Trophoblast cell (in vitro differentiated cells and primary cell): Measurements from ENCODE around the gene MGMT.
"Not testable (repeated sequence)": the region's sequence is repeated elsewhere in the genome, so short reads cannot be mapped to it uniquely, and the experiment has no call there.

Source experiments
- DNase-seq, 2 donors: peaks; one replicate each; pipeline ENCODE4 v3.0.0-alpha.2; 2016
- H2AFZ ChIP-seq: 2 replicates; pipeline ENCODE4 v1.6.1; 2013; ENCODE audit warnings: low read length, moderate library complexity, mild to moderate bottlenecking; ENCODE audit not compliant: insufficient read depth, poor library complexity
- H2AK5ac ChIP-seq: 2 replicates; pipeline ENCODE4 v1.6.1; 2013; ENCODE audit warnings: mild to moderate bottlenecking, low read length
- H2BK120ac ChIP-seq: 2 replicates; pipeline ENCODE4 v1.6.1; 2013; ENCODE audit warnings: low read length, mild to moderate bottlenecking, moderate library complexity; ENCODE audit not compliant: insufficient read depth, poor library complexity
- H2BK12ac ChIP-seq: 2 replicates; pipeline ENCODE4 v1.6.1; 2013; ENCODE audit warnings: mild to moderate bottlenecking, low read length, moderate library complexity
- H2BK5ac ChIP-seq: 2 replicates; pipeline ENCODE4 v1.6.1; 2013; ENCODE audit warnings: low read length, low read depth, moderate library complexity, mild to moderate bottlenecking; ENCODE audit not compliant: poor library complexity
- H3K14ac ChIP-seq: 2 replicates; pipeline ENCODE4 v1.6.1; 2013; ENCODE audit warnings: mild to moderate bottlenecking, low read length
- H3K18ac ChIP-seq: 2 replicates; pipeline ENCODE4 v1.6.1; 2013; ENCODE audit warnings: mild to moderate bottlenecking, low read length
- H3K23ac ChIP-seq: 2 replicates; pipeline ENCODE4 v1.6.1; 2013; ENCODE audit warnings: low read length
- H3K27ac ChIP-seq: 2 replicates; pipeline ENCODE4 v1.5.1; 2013; ENCODE audit warnings: low read depth, mild to moderate bottlenecking, inconsistent platforms, low read length, moderate library complexity
- H3K27me3 ChIP-seq: 2 replicates; pipeline ENCODE4 v1.6.1; 2013; ENCODE audit warnings: inconsistent platforms, mild to moderate bottlenecking, low read length, moderate library complexity; ENCODE audit not compliant: insufficient read depth
- H3K36me3 ChIP-seq, 2 experiments: 1 replicate in 1 of 2; 2 replicates in 1 of 2; pipeline ENCODE4 v1.6.1; 2013; ENCODE audit warnings: low read length in 2 of 2, mild to moderate bottlenecking in 2 of 2, moderate library complexity in 1 of 2; ENCODE audit not compliant: insufficient read depth in 2 of 2, control insufficient read depth in 1 of 2
- H3K4ac ChIP-seq: 2 replicates; pipeline ENCODE4 v1.6.1; 2013; ENCODE audit warnings: low read depth, mild to moderate bottlenecking, low read length, moderate library complexity
- H3K4me1 ChIP-seq, 2 experiments: 1 replicate in 1 of 2; 2 replicates in 1 of 2; pipeline ENCODE4 v1.6.1; 2013; ENCODE audit warnings: low read length in 2 of 2, mild to moderate bottlenecking in 2 of 2, moderate library complexity in 1 of 2; ENCODE audit not compliant: insufficient read depth in 2 of 2, control insufficient read depth in 1 of 2
- H3K4me2 ChIP-seq: 2 replicates; pipeline ENCODE4 v1.6.1; 2013; ENCODE audit warnings: inconsistent platforms, mild to moderate bottlenecking, low read length, moderate library complexity
- H3K4me3 ChIP-seq: 2 replicates; pipeline ENCODE4 v1.5.1; 2013; ENCODE audit warnings: mild to moderate bottlenecking, low read depth, low read length, inconsistent platforms
- H3K79me1 ChIP-seq: one replicate; pipeline ENCODE4 v1.6.1; 2013; ENCODE audit warnings: low read length
- H3K79me2 ChIP-seq: 2 replicates; pipeline ENCODE4 v1.6.1; 2013; ENCODE audit warnings: low read length, mild to moderate bottlenecking; ENCODE audit not compliant: control insufficient read depth, insufficient read depth, poor library complexity
- H3K9ac ChIP-seq: 2 replicates; pipeline ENCODE4 v1.6.1; 2013; ENCODE audit warnings: mild to moderate bottlenecking, low read length
- H3K9me3 ChIP-seq: 2 replicates; pipeline ENCODE4 v1.6.1; 2013; ENCODE audit warnings: low read depth, mild to moderate bottlenecking, control low read depth, inconsistent platforms, low read length; ENCODE audit not compliant: insufficient read depth
- H4K12ac ChIP-seq: 2 replicates; pipeline ENCODE4 v1.6.1; 2013; ENCODE audit warnings: low read depth, mild to moderate bottlenecking, low read length, moderate library complexity
- H4K8ac ChIP-seq: 2 replicates; pipeline ENCODE4 v1.6.1; 2013; ENCODE audit warnings: low read depth, mild to moderate bottlenecking, low read length, moderate library complexity
- H4K91ac ChIP-seq: one replicate; pipeline ENCODE4 v1.6.1; 2013; ENCODE audit warnings: low read depth, mild to moderate bottlenecking, low read length, moderate library complexity
- WGBS: extraction: QIAGEN DNeasy Blood & Tissue Kit; methylation state at CpG from one replicate; pipeline ENCODE4 v1.1.7; 2013; ENCODE audit warnings: missing lambda C conversion rate; ENCODE audit not compliant: insufficient read length, insufficient coverage; ENCODE audit errors: extremely low coverage; 5-methylcytosine and 5-hydroxymethylcytosine counted together

The MGMT gene

DNA sequence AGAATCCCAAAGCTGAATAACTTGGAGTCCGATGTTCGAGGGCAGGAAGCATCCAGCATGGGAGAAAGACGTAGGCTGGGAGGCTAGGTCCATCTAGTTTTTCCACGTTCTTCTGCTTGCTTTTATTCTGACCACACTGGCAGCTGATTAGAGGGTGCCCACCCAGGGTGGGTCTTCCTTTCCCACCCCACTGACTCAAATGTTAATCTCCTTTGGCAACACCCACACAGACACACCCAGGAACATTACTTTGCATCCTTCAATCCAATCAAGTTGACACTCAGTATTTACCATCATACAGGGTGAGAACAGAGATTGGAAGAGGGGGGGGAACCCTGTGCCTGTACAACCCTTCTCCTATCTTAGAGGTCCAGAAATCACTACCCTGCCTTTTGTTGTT is 31.3 kb upstream of the MGMT start:
- H4K91ac ChIP-seq, H3K4me3 ChIP-seq: not testable (repeated sequence)

DNA sequence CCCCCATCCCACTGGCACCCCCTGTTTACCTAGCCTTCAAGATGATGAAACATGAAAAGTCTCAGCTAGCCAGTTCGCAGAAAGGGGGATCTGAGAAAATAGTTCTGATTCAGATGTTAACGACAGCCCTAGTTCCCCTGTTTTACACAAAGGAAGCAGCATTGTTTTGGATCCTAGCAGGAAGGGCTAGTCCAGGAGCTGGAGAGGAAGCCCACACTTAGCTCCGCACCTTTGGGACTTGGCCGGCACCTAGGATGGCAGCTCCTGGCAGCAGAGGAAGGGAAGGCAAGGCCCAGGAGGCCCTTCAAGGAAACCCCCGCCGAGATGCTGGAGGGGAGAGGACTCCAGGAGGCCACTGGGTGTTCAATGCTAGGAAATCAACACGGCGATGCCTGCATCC is 29.0 kb upstream of the MGMT start:
- H3K4me1 ChIP-seq: no peaks in the 10 kb centered on the region
- H3K9me3 ChIP-seq: peaks cover 7% of the 10 kb centered on the region
- no peak overlapping the region for H3K4ac ChIP-seq
- no peak overlapping the region for H4K12ac ChIP-seq
- no peak overlapping the region for H3K27ac ChIP-seq
- no peak overlapping the region for H4K8ac ChIP-seq
- H3K9ac ChIP-seq: no peak overlapping the region
- no peaks in the 10 kb centered on the region for H3K27me3 ChIP-seq
- DNase-seq: no peak
- H3K79me1 ChIP-seq: no peaks in the 10 kb centered on the region
- no peak overlapping the region for H2AFZ ChIP-seq
- H3K79me2 ChIP-seq: no peaks in the 10 kb centered on the region
- H3K23ac ChIP-seq: no peak overlapping the region
- no peak overlapping the region for H2AK5ac ChIP-seq
- H3K14ac ChIP-seq: no peak overlapping the region
- no CpG with 5 or more reads among the region's 8 CpGs for WGBS
- no peak overlapping the region for H3K18ac ChIP-seq
- no peak overlapping the region for H2BK120ac ChIP-seq
- no peak overlapping the region for H2BK12ac ChIP-seq
- H4K91ac ChIP-seq: no peak overlapping the region
- no peak overlapping the region for H2BK5ac ChIP-seq
- H3K36me3 ChIP-seq: no peaks in the 10 kb centered on the region
- no peak overlapping the region for H3K4me2 ChIP-seq
- no peak overlapping the region for H3K4me3 ChIP-seq

More for the DNA sequence above, 31.3 kb upstream of the MGMT start:
- H3K9me3 ChIP-seq, H2BK5ac ChIP-seq, H3K14ac ChIP-seq, H3K23ac ChIP-seq, H2AFZ ChIP-seq, H3K4me1 ChIP-seq, H3K79me1 ChIP-seq, H3K36me3 ChIP-seq, H3K9ac ChIP-seq, H2BK12ac ChIP-seq, H4K12ac ChIP-seq, H3K79me2 ChIP-seq, H3K27me3 ChIP-seq, H3K4me2 ChIP-seq, H2BK120ac ChIP-seq, H3K4ac ChIP-seq, H4K8ac ChIP-seq, H3K18ac ChIP-seq, DNase-seq, H2AK5ac ChIP-seq, H3K27ac ChIP-seq: not testable (repeated sequence)
- WGBS: no CpG with 5 or more reads among the region's 4 CpGs

DNA sequence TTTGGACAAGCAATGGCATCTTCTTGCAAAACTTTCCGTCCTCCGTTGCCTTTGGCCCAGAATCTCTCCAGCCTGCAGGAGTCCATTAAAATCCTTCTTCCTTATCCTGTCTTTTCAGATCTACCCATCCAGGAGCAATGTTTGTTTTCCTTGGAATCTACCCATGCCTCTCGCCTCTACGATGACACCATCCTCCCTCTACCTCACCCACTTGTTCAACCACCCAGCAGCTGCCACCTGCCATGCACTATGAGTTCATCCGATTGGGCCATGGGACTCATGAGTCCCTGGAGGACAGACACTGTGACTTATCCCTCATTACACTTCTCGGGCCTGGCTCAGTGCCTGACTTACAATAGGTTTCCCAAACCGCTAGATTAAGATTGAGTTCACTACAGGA is 26.8 kb upstream of the MGMT start:
- H4K12ac ChIP-seq: no peak overlapping the region
- DNase-seq: no peak
- H3K4me2 ChIP-seq: no peak overlapping the region
- WGBS: no CpG with 5 or more reads among the region's 7 CpGs
- H3K18ac ChIP-seq: no peak overlapping the region
- H3K9me3 ChIP-seq: peaks cover 2% of the 10 kb centered on the region
- no peak overlapping the region for H2AK5ac ChIP-seq
- no peak overlapping the region for H3K9ac ChIP-seq
- H2BK12ac ChIP-seq: no peak overlapping the region
- no peak overlapping the region for H3K23ac ChIP-seq
- H3K14ac ChIP-seq: no peak overlapping the region
- no peaks in the 10 kb centered on the region for H3K79me2 ChIP-seq
- H4K8ac ChIP-seq: no peak overlapping the region
- H2BK5ac ChIP-seq: no peak overlapping the region
- no peaks in the 10 kb centered on the region for H3K79me1 ChIP-seq
- no peak overlapping the region for H3K4me3 ChIP-seq
- H3K4ac ChIP-seq: no peak overlapping the region
- H4K91ac ChIP-seq: no peak overlapping the region
- no peak overlapping the region for H3K27ac ChIP-seq
- H2BK120ac ChIP-seq: no peak overlapping the region
- H2AFZ ChIP-seq: no peak overlapping the region
- no peaks in the 10 kb centered on the region for H3K36me3 ChIP-seq
- H3K27me3 ChIP-seq: no peaks in the 10 kb centered on the region
- H3K4me1 ChIP-seq: no peaks in the 10 kb centered on the region

DNA sequence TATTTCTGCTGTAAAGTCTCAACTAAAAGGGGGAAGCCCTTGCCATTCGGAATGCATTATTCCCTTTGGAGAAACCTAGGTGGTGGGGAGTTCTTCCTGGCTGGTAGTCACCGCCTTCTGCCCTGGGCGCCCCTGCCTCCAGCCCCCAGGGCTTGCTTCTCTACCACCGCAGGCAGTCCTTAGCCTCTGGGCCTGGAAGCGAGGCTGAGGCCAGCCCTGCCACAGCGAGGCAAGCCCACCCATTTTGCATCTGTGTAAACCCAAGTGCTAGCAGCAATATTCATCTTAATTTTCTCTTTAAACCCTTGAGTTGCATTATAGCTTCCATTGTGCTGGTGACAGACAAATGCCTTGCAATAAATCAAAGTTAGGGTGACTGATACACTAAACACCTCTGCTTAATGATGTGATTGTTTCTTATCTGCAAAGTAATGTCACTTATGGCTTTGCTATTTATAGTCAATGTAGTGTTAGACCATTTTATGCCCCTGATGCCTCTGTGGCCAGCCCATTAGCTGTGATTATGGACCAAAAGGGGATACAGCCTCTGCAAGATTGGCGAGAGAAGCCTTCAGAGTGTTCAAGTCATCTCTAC is 26.2 kb upstream of the MGMT start:
- Histone ChIP-seq H3K36me3 (no peaks in the 10 kb centered on the region), H2AFZ (no peak overlapping the region), H3K27me3 (no peaks in the 10 kb centered on the region), H3K18ac (no peak overlapping the region), H3K9ac (no peak overlapping the region), H2BK5ac (no peak overlapping the region), H3K4me3 (no peak overlapping the region), H3K27ac (no peak overlapping the region), H3K4me1 (no peaks in the 10 kb centered on the region), H4K8ac (no peak overlapping the region), H2BK12ac (no peak overlapping the region), H3K4me2 (no peak overlapping the region), H3K23ac (no peak overlapping the region), H3K9me3 (peaks cover 2% of the 10 kb centered on the region), H3K14ac (no peak overlapping the region), H4K91ac (no peak overlapping the region), H3K79me2 (no peaks in the 10 kb centered on the region), H3K4ac (no peak overlapping the region), H3K79me1 (no peaks in the 10 kb centered on the region), H2BK120ac (no peak overlapping the region), H4K12ac (no peak overlapping the region), H2AK5ac (no peak overlapping the region)
- no peak for DNase-seq
- WGBS: no CpG with 5 or more reads among the region's 7 CpGs
